ENCODE data around the gene CCNL1.

The CCNL1 gene

GRCh38 chr3:157122116-157122515 is 37.8 kb downstream of the CCNL1 start:
- in situ Hi-C loops (cut with HindIII; ENCODE audit: low pct_unique_long_range_greater_than_20kb, low sequenced_read_pairs) = no loop called here

GRCh38 chr3:157121522-157121921 is 38.4 kb downstream of the CCNL1 start:
- TF ChIP-seq JUND (IDR thresholded peaks at IDR 0.05; ENCODE audit: low read depth) = no peak
- no peak for DNase-seq (ENCODE audit: low read depth in 1 of 2, low spot score in 1 of 2)
- in situ Hi-C loops (cut with HindIII; ENCODE audit: low pct_unique_long_range_greater_than_20kb, low sequenced_read_pairs) = no loop called here

More at GRCh38 chr3:157122116-157122515, 37.8 kb downstream of the CCNL1 start:
- DNase-seq (ENCODE audit: low read depth in 1 of 2, low spot score in 1 of 2) = no peak
- no peak for TF ChIP-seq JUND (IDR thresholded peaks at IDR 0.05; ENCODE audit: low read depth)

GRCh38 chr3:157120071-157120892 is 39.7 kb downstream of the CCNL1 start:
- DNase-seq (ENCODE audit: low read depth in 1 of 2, low spot score in 1 of 2) = peak in 1 of 2 experiments; percentile 38
- TF ChIP-seq JUND (IDR thresholded peaks at IDR 0.05; ENCODE audit: low read depth) = no peak
- in situ Hi-C loops (cut with HindIII; ENCODE audit: low pct_unique_long_range_greater_than_20kb, low sequenced_read_pairs) = no loop called here

- in situ Hi-C loops (cut with HindIII; ENCODE audit: low pct_unique_long_range_greater_than_20kb, low sequenced_read_pairs) = no loop called here
- peak in 1 of 2 experiments; percentile 58 for DNase-seq (ENCODE audit: low read depth in 1 of 2, low spot score in 1 of 2)
These were observed 40.5 kb downstream of the CCNL1 start for GRCh38 chr3:157119369-157119951.

GRCh38 chr3:157117875-157118654 is 41.9 kb downstream of the CCNL1 start:
- in situ Hi-C loops (cut with HindIII; ENCODE audit: low pct_unique_long_range_greater_than_20kb, low sequenced_read_pairs) = no loop called here

More at GRCh38 chr3:157119369-157119951, 40.5 kb downstream of the CCNL1 start:
- no peak for TF ChIP-seq JUND (IDR thresholded peaks at IDR 0.05; ENCODE audit: low read depth)

GRCh38 chr3:157117206-157117605 is 42.7 kb downstream of the CCNL1 start:
- no peak for DNase-seq (ENCODE audit: low read depth in 1 of 2, low spot score in 1 of 2)
- TF ChIP-seq JUND (IDR thresholded peaks at IDR 0.05; ENCODE audit: low read depth) = no peak
- in situ Hi-C loops (cut with HindIII; ENCODE audit: low pct_unique_long_range_greater_than_20kb, low sequenced_read_pairs) = no loop called here

More at GRCh38 chr3:157117875-157118654, 41.9 kb downstream of the CCNL1 start:
- TF ChIP-seq JUND (IDR thresholded peaks at IDR 0.05; ENCODE audit: low read depth) = no peak
- no peak for DNase-seq (ENCODE audit: low read depth in 1 of 2, low spot score in 1 of 2)

- TF ChIP-seq JUND (IDR thresholded peaks at IDR 0.05; ENCODE audit: low read depth) = no peak
- DNase-seq (ENCODE audit: low read depth in 1 of 2, low spot score in 1 of 2) = no peak
- in situ Hi-C loops (cut with HindIII; ENCODE audit: low pct_unique_long_range_greater_than_20kb, low sequenced_read_pairs) = no loop called here
These were observed 43.9 kb downstream of the CCNL1 start for GRCh38 chr3:157116017-157116416.

GRCh38 chr3:157115069-157116006 is 44.6 kb downstream of the CCNL1 start:
- no peak for DNase-seq (ENCODE audit: low read depth in 1 of 2, low spot score in 1 of 2)
- TF ChIP-seq JUND (IDR thresholded peaks at IDR 0.05; ENCODE audit: low read depth) = no peak
- in situ Hi-C loops (cut with HindIII; ENCODE audit: low pct_unique_long_range_greater_than_20kb, low sequenced_read_pairs) = no loop called here

GRCh38 chr3:157113832-157114505 is 46.0 kb downstream of the CCNL1 start:
- no peak for TF ChIP-seq JUND (IDR thresholded peaks at IDR 0.05; ENCODE audit: low read depth)
- in situ Hi-C loops (cut with HindIII; ENCODE audit: low pct_unique_long_range_greater_than_20kb, low sequenced_read_pairs) = no loop called here
- DNase-seq (ENCODE audit: low read depth in 1 of 2, low spot score in 1 of 2) = no peak

- in situ Hi-C loops (cut with HindIII; ENCODE audit: low pct_unique_long_range_greater_than_20kb, low sequenced_read_pairs) = no loop called here
- DNase-seq (ENCODE audit: low read depth in 1 of 2, low spot score in 1 of 2) = no peak
- no peak for TF ChIP-seq JUND (IDR thresholded peaks at IDR 0.05; ENCODE audit: low read depth)
These were observed 47.4 kb downstream of the CCNL1 start for GRCh38 chr3:157112536-157112935.

- DNase-seq (ENCODE audit: low read depth in 1 of 2, low spot score in 1 of 2) = no peak
- TF ChIP-seq JUND (IDR thresholded peaks at IDR 0.05; ENCODE audit: low read depth) = no peak
- in situ Hi-C loops (cut with HindIII; ENCODE audit: low pct_unique_long_range_greater_than_20kb, low sequenced_read_pairs) = no loop called here
These were observed 48.4 kb downstream of the CCNL1 start for GRCh38 chr3:157111518-157111917.
